ENCODE measurements around the gene CTTNBP2.

- no peak for TF ChIP-seq GATA3 (IDR thresholded peaks at IDR 0.05; ENCODE audit: low read depth, low read length)
- no peak for TF ChIP-seq GATA2 (IDR thresholded peaks at IDR 0.05; ENCODE audit: low read depth, low read length)
These were observed 65.6 kb downstream of the CTTNBP2 start for GRCh38 chr7:117807676-117808075.

Data from SH-SY5Y (cell line).